ENCODE measurements around the gene GJA3.

The GJA3 gene

GRCh38 chr13:20109037-20109436 lies 51.8 kb downstream of the GJA3 start:
- H3K4me3 ChIP-seq (ENCODE audit: low read length), result no peak overlapping the region
- TF ChIP-seq CTCF (IDR thresholded peaks at IDR 0.05; ENCODE audit: insufficient read depth, low read depth, low read length, missing control alignments), result no peak
- DNase-seq (ENCODE audit: low read depth), result no peak

- TF ChIP-seq CTCF (IDR thresholded peaks at IDR 0.05; ENCODE audit: insufficient read depth, low read depth, low read length, missing control alignments), result no peak
These were observed 54.1 kb downstream of the GJA3 start for GRCh38 chr13:20106742-20107141.

GRCh38 chr13:20105161-20105689 lies 55.6 kb downstream of the GJA3 start:
- DNase-seq (ENCODE audit: low read depth), result no peak

More at GRCh38 chr13:20106742-20107141, 54.1 kb downstream of the GJA3 start:
- DNase-seq (ENCODE audit: low read depth), result no peak
- H3K4me3 ChIP-seq (ENCODE audit: low read length), result no peak overlapping the region

GRCh38 chr13:20102525-20103180 lies 58.2 kb downstream of the GJA3 start:
- DNase-seq (ENCODE audit: low read depth), result no peak
- H3K4me3 ChIP-seq (ENCODE audit: low read length), result no peak overlapping the region
- TF ChIP-seq CTCF (IDR thresholded peaks at IDR 0.05; ENCODE audit: insufficient read depth, low read depth, low read length, missing control alignments), result no peak

More at GRCh38 chr13:20105161-20105689, 55.6 kb downstream of the GJA3 start:
- H3K4me3 ChIP-seq (ENCODE audit: low read length), result no peak overlapping the region
- TF ChIP-seq CTCF (IDR thresholded peaks at IDR 0.05; ENCODE audit: insufficient read depth, low read depth, low read length, missing control alignments), result no peak

GRCh38 chr13:20101467-20102316 lies 59.2 kb downstream of the GJA3 start:
- H3K4me3 ChIP-seq (ENCODE audit: low read length), result no peak overlapping the region
- no peak for TF ChIP-seq CTCF (IDR thresholded peaks at IDR 0.05; ENCODE audit: insufficient read depth, low read depth, low read length, missing control alignments)
- DNase-seq (ENCODE audit: low read depth), result peak; percentile 20

- H3K4me3 ChIP-seq (ENCODE audit: low read length), result no peak overlapping the region
- TF ChIP-seq CTCF (IDR thresholded peaks at IDR 0.05; ENCODE audit: insufficient read depth, low read depth, low read length, missing control alignments), result no peak
- no peak for DNase-seq (ENCODE audit: low read depth)
These were observed 61.5 kb downstream of the GJA3 start for GRCh38 chr13:20099319-20099718.
